NB4 (cell line): Measurements from ENCODE around the gene MAP3K21.
A peak's percentile ranks its signal among the peaks of the same experiment; 100 is the strongest.

Experiments
- DNase-seq: peaks from one replicate; pipeline ENCODE4 v3.0.0; 2010; ENCODE audit warnings: low read depth
- H3K4me3 ChIP-seq: one replicate; pipeline ENCODE4 v1.5.1; 2011; ENCODE audit warnings: mild to moderate bottlenecking, low read depth, low read length, moderate library complexity
- CTCF ChIP-seq: IDR thresholded peaks from one replicate; pipeline ENCODE4 v1.5.1; 2012; ENCODE audit warnings: low read depth, low read length
- MAX ChIP-seq: IDR thresholded peaks from 2 replicates; pipeline ENCODE4 v1.6.1; 2011; ENCODE audit warnings: low read depth, low read length
- MYC ChIP-seq: IDR thresholded peaks from 2 replicates; pipeline ENCODE4 v1.6.1; 2011; ENCODE audit warnings: low read depth, low read length
- POLR2A ChIP-seq: IDR thresholded peaks from 2 replicates; pipeline ENCODE4 v1.6.1; 2011; ENCODE audit warnings: mild to moderate bottlenecking; ENCODE audit not compliant: insufficient read length; ENCODE audit errors: extremely low read depth

The MAP3K21 gene

GRCh38 chr1:233295975-233296322 lies 31.6 kb upstream of the MAP3K21 start:
- DNase-seq: no peak
- H3K4me3 ChIP-seq: peak overlapping the region; percentile 44
- no peak for TF ChIP-seq CTCF
- TF ChIP-seq MAX: no peak
- no peak for TF ChIP-seq MYC
- no peak for TF ChIP-seq POLR2A

GRCh38 chr1:233299450-233299849 lies 28.1 kb upstream of the MAP3K21 start:
- TF ChIP-seq MYC (no peak), POLR2A (no peak), CTCF (no peak), MAX (no peak)
- no peak for DNase-seq
- no peak overlapping the region for H3K4me3 ChIP-seq

- no peak overlapping the region for H3K4me3 ChIP-seq
- DNase-seq: no peak
- TF ChIP-seq MAX: no peak
- TF ChIP-seq CTCF: no peak
- no peak for TF ChIP-seq POLR2A
- no peak for TF ChIP-seq MYC
Observed at GRCh38 chr1:233300326-233300725, 27.2 kb upstream of the MAP3K21 start.

GRCh38 chr1:233304489-233305102 lies 22.9 kb upstream of the MAP3K21 start:
- H3K4me3 ChIP-seq: no peak overlapping the region
- TF ChIP-seq MYC (no peak), POLR2A (no peak), MAX (no peak), CTCF (peak; percentile 53)
- peak; percentile 52 for DNase-seq

- TF ChIP-seq MYC: no peak
- no peak for TF ChIP-seq MAX
- no peak for TF ChIP-seq POLR2A
- TF ChIP-seq CTCF: no peak
- no peak overlapping the region for H3K4me3 ChIP-seq
- DNase-seq: no peak
Observed at GRCh38 chr1:233313434-233314155, 13.9 kb upstream of the MAP3K21 start.
